Central memory CD4-positive, alpha-beta T cell (primary cell): Measurements from ENCODE around the gene FANCD2OS.
"Not testable (repeated sequence)": the region's sequence is repeated elsewhere in the genome, so short reads cannot be mapped to it uniquely, and the experiment has no call there.

Source experiments
- DNase-seq: peaks from one replicate; pipeline ENCODE4 v3.0.0; 2022

Gene FANCD2OS

GRCh38 chr3:10091387-10091786 is 16.7 kb downstream of the FANCD2OS start:
- DNase-seq = not testable (repeated sequence)

GRCh38 chr3:10090774-10091173 is 17.3 kb downstream of the FANCD2OS start:
- not testable (repeated sequence) for DNase-seq

GRCh38 chr3:10090179-10090578 is 17.9 kb downstream of the FANCD2OS start:
- DNase-seq = no peak

- no peak for DNase-seq
Measured at GRCh38 chr3:10088256-10088655, 19.8 kb downstream of the FANCD2OS start.

- DNase-seq = no peak
Measured at GRCh38 chr3:10085738-10086137, 22.3 kb downstream of the FANCD2OS start.

- DNase-seq = no peak
Measured at GRCh38 chr3:10081871-10082270, 26.2 kb downstream of the FANCD2OS start.

- no peak for DNase-seq
Measured at GRCh38 chr3:10074666-10075065, 33.4 kb downstream of the FANCD2OS start.

GRCh38 chr3:10070077-10070476 is 38.0 kb downstream of the FANCD2OS start:
- DNase-seq = not testable (repeated sequence)

GRCh38 chr3:10055097-10055496 is 53.0 kb downstream of the FANCD2OS start:
- no peak for DNase-seq
